ENCODE data around the gene HMGCR. TPM values are rescaled to one million over a fixed set of nuclear protein-coding genes. Genes with fewer than 3 reads are reported as not detected.

Gene HMGCR
- total and polyA plus RNA-seq, 9 of the 15 experiments (the other 6 are each of a cell fraction or from before 2014, with no cell fraction given): 29.5 to 155 (median 61.5) TPM

DNA sequence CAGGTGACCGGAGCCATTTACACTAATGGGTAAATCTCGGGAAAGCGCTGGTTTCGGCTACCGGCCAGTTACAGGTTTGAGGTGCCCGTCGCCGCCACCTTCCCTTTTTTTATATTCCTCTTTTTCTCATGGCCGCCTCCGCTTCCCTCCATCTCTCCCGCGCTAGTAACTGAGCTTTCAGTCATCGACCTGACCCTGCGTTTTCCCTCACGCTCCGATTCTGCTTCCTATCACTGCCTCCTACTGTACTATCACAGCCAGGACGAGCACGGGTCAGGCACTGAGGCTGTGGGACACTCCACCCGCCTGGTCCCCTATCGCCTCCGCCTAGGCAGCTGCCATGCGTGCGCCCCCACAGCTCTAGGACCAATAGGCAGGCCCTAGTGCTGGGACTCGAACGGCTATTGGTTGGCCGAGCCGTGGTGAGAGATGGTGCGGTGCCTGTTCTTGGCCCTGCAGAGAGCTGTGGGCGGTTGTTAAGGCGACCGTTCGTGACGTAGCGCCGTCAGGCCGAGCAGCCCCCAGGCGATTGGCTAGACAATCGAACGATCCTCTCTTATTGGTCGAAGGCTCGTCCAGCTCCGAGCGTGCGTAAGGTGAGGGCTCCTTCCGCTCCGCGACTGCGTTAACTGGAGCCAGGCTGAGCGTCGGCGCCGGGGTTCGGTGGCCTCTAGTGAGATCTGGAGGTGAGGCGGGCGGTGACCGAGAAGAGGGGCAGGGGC lies at the start of gene HMGCR (continued):
- TF ChIP-seq ZNF592 (IDR thresholded peaks at IDR 0.05) (0 out of 2 replicates have a peak, but pooled peaks have one; percentile 20), CHD1 (IDR thresholded peaks at IDR 0.05; ENCODE audit: low read length) (no peak), RBM39 (optimal IDR thresholded peaks at IDR 0.05; ENCODE audit: low read depth, low read length) (no peak), SIRT6 (IDR thresholded peaks at IDR 0.05; ENCODE audit: low read depth, low read length) (no peak), POLR3G (IDR thresholded peaks at IDR 0.05; ENCODE audit: extremely low read depth, insufficient read length, insufficient replicate concordance) (no peak), CBX2 (IDR thresholded peaks at IDR 0.05; ENCODE audit: insufficient read depth, low read length, poor library complexity, severe bottlenecking) (no peak), HDAC6 (IDR thresholded peaks at IDR 0.05; ENCODE audit: low read depth, low read length) (no peak), KLF10 (CRISPR knock-in tag; IDR thresholded peaks at IDR 0.05) (no peak), HDAC1 (IDR thresholded peaks at IDR 0.05) (peak in 1 of 2 experiments; percentile 93; a peak in 3 of 4 replicates), MECOM (CRISPR knock-in tag; IDR thresholded peaks at IDR 0.05) (no peak), HMGN3 (IDR thresholded peaks at IDR 0.05; ENCODE audit: borderline replicate concordance, extremely low read depth, insufficient read length, low read depth, low read length) (peak; percentile 78), ZFP36 (IDR thresholded peaks at IDR 0.05; ENCODE audit: low read depth, low read length, partially characterized antibody) (no peak), ZNF75A (CRISPR knock-in tag; IDR thresholded peaks at IDR 0.05) (0 out of 2 replicates have a peak, but pooled peaks have one; percentile 58), ZNF384 (IDR thresholded peaks at IDR 0.05; ENCODE audit: low read depth, low read length) (no peak; the same call in 1 of the 2 replicates), U2AF2 (optimal IDR thresholded peaks at IDR 0.05; ENCODE audit: low read depth, low read length) (no peak), XRCC3 (IDR thresholded peaks at IDR 0.05) (no peak), ADNP (tag; IDR thresholded peaks at IDR 0.05) (no peak), RBFOX2 (IDR thresholded peaks at IDR 0.05; ENCODE audit: low read depth, low read length) (peak; percentile 92), MAFF (IDR thresholded peaks at IDR 0.05; ENCODE audit: low read length) (no peak), THRAP3 (IDR thresholded peaks at IDR 0.05; ENCODE audit: borderline replicate concordance) (no peak), SRSF3 (IDR thresholded peaks at IDR 0.05; ENCODE audit: insufficient read depth, low read length) (no peak), ZNF140 (CRISPR knock-in tag; IDR thresholded peaks at IDR 0.05) (no peak)
- TF ChIP-seq, protein P1, sequence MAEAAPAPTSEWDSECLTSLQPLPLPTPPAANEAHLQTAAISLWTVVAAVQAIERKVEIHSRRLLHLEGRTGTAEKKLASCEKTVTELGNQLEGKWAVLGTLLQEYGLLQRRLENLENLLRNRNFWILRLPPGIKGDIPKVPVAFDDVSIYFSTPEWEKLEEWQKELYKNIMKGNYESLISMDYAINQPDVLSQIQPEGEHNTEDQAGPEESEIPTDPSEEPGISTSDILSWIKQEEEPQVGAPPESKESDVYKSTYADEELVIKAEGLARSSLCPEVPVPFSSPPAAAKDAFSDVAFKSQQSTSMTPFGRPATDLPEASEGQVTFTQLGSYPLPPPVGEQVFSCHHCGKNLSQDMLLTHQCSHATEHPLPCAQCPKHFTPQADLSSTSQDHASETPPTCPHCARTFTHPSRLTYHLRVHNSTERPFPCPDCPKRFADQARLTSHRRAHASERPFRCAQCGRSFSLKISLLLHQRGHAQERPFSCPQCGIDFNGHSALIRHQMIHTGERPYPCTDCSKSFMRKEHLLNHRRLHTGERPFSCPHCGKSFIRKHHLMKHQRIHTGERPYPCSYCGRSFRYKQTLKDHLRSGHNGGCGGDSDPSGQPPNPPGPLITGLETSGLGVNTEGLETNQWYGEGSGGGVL (CRISPR knock-in tag; IDR thresholded peaks at IDR 0.05): no peak

All from K562 (cell line).